Hepatocyte (in vitro differentiated cells): ENCODE data around the gene CASP8AP2.

Source experiments
- CTCF ChIP-seq: fragments of 200-600 bp; sonication (generic); IDR thresholded peaks from 2 replicates; pipeline ENCODE4 v1.5.1; 2016; ENCODE audit warnings: antibody characterized with exemption, mild to moderate bottlenecking; ENCODE audit not compliant: poor library complexity
- EZH2phosphoT487 ChIP-seq: fragments of 200-600 bp; sonication (generic); IDR thresholded peaks from one replicate; pipeline ENCODE4 v1.6.1; 2018; ENCODE audit warnings: antibody characterized with exemption, mild to moderate bottlenecking, low read depth, moderate library complexity; ENCODE audit not compliant: unreplicated experiment, severe bottlenecking

GRCh38 chr6:89797317-89797716, 32.4 kb upstream of the CASP8AP2 start:
- no peak for TF ChIP-seq CTCF
- TF ChIP-seq EZH2phosphoT487 = no peak
